ENCODE results near the gene FHOD3.

FHOD3 gene

GRCh38 chr18:36561046-36561445 is 263.5 kb downstream of the FHOD3 start:
- no peak for DNase-seq

DNA sequence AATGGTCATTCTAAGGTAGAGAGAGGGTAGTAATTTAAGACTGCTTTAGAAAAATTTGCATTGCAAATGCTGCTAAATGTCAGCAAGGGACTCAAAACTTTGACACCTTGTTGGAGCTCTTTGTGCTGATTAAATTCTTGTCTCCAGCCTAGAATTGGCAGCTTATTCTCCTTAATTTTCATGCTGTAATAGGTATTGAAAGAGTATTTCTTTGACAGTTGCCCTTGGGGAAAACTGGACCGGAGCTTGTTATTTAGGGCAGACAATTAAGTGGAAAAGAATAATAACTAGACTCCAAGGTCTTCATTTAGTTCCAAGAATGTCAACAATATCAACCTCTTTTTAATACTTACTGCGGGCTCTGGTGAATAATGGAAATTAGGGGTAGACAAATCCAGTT is 267.3 kb downstream of the FHOD3 start:
- no peak for DNase-seq

GRCh38 chr18:36567800-36568199 is 270.3 kb downstream of the FHOD3 start:
- no peak for DNase-seq

- no peak for DNase-seq
Measured at GRCh38 chr18:36568487-36568886, 271.0 kb downstream of the FHOD3 start.

DNA sequence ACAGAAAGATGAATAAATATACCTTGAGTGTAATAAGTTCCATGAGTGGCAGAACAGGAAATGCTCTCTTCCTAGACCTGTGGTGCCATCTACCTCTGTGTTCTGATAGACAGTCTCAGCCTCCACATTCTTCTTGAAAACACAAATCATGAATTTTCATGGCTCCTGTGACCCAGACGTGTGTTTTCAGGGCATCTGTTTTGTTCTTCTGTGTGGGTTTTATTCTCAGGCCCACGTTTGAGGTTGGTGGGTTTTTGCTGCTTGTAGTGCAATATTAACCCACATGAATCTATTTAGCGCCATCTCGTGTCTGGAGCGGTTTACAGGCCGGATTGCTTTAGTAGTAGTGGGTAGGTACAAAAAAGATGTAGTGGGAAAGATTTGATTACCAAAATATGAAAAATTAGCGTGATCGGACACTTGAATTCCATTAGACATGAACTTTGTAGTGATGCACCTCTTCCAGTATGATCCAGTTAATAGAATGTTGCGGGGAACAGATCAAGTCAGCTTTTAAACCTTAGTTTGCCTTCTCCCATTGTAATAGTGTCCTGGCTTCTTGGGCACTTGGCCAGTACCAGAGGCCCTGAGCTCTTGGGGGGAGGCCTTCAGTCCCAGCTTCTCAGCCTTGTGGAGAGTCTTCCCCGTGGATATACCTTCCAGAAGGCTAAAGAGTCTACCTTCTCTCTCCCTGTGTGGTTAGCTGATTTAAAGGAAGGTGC is 274.8 kb downstream of the FHOD3 start:
- DNase-seq: no peak

- no peak for DNase-seq
Measured at GRCh38 chr18:36576339-36576738, 278.8 kb downstream of the FHOD3 start.

DNA sequence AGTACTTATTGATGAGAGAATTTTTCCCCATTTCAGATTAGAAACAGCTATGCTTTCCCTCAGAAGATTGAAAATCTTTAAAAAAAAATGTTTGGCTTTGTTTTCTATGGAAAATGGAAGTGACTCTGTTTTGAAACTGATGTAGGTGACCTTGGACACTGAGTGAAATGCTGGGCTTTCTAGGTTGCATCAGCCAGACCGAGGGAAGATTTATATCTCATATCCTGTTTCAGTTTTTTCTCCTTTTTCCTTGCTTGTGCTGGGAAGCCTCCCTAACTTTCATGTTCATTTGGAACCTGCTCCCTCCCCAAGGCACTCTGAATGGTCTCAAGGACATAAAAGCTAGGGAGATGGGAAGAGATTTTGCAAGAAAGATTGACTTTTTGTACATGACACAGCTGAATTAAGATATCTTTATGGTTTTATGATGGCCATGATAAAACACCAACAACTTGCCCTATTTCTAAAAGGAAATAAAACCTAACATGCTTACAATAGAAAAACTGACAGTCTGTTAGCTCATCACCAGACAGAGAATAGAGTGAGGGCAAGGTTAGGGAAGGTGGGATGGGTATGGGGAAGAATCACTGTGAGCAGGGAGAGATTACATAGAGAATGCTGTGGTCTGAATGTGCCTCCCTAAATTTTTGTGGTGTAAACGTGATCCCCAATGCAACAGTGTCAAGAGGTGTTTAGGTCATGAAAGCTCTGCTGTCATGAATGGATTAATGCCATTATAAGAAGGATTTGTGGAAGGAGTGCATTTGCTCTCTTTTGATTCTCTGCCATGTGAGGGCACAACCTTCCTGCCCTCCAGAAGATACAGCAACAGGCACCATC is 281.6 kb downstream of the FHOD3 start:
- no peak for DNase-seq

- no peak for DNase-seq
Measured at GRCh38 chr18:36580266-36580665, 282.8 kb downstream of the FHOD3 start.

- no peak for DNase-seq
Measured at GRCh38 chr18:36580874-36581750, 283.6 kb downstream of the FHOD3 start.

GRCh38 chr18:36582988-36583745 is 285.7 kb downstream of the FHOD3 start:
- DNase-seq: no peak

DNA sequence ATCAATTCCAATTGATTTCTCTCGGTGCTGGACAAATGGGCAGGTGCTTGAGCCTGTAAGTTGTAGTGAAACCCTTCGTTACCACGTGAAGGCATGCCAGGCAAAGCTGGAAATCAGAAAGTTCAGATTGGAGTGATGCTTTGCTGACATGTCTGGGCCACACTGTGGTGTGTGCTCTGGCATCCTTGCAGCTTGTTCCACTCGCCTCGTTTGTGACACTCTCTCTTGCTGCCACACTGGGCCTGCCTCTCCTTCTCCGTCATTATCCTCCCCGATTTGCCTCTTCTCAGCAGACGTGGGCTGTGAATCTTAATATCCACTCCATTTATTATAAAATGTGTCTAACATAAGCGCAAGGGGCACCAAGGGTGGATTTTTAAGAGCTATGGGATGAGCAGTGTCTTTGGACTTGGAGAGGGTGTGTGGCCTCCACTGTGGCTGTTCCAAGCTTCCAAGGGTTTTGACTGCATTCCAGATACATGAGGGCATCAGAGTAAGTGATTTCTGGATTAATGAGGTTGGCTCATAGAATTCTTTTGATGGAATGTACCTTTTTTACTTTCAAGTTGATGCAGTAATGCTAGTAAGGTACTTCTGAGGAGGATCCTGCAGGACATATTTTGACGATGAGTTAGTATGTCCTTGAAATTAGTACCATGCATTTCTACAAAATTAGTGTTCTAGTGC is 292.5 kb downstream of the FHOD3 start:
- DNase-seq: no peak

GRCh38 chr18:36590621-36591580 is 293.4 kb downstream of the FHOD3 start:
- no peak for DNase-seq

- DNase-seq: no peak
Measured at GRCh38 chr18:36592282-36592681, 294.8 kb downstream of the FHOD3 start.

- DNase-seq: no peak
Measured at GRCh38 chr18:36593001-36593400, 295.5 kb downstream of the FHOD3 start.

GRCh38 chr18:36593641-36594040 is 296.1 kb downstream of the FHOD3 start:
- DNase-seq: no peak

DNA sequence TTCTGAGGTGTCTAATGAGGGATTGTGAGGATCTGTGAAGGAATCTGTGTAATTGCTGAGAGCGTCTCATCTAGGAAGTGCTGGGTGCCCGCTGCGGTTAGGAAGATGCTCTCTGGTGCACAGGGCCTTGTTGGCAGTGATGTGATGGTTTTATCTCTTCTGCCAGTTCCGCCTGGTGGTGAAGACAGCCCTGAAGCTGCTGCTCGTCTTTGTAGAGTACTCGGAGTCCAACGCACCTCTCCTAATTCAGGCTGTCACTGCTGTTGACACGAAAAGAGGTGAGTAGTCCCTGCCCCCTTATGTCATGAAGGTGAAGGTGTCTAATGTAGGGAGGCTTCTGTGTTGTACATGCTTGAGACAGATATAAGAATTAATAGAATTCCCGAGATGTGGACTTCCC is 297.1 kb downstream of the FHOD3 start:
- no peak for DNase-seq

- no peak for DNase-seq
Measured at GRCh38 chr18:36595046-36595817, 297.7 kb downstream of the FHOD3 start.

DNA sequence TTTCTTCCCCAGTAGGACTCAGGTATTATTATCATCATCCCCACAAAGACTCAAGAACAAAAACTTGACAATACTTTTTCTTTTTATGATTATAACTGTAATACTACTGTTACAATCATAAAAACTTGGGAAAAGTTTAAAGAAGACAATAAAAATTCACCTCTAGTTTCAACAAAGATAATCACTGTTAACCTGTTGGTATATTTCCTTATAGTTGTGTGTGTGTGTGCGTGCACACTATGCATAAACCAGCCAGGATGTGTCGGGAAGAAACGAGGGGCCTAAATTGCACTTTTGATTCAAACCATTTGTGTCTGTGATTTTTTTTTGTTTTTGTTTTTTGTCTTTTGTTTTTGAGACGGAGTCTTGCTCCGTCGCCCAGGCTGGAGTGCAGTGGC is 298.3 kb downstream of the FHOD3 start:
- no peak for DNase-seq

GRCh38 chr18:36597636-36598035 is 300.1 kb downstream of the FHOD3 start:
- DNase-seq: no peak

- no peak for DNase-seq
Measured at GRCh38 chr18:36600548-36600947, 303.0 kb downstream of the FHOD3 start.

All from effector CD4-positive, alpha-beta T cell (primary cell).